ENCODE measurements around the gene LMO3. TPM values are rescaled to one million over a fixed set of nuclear protein-coding genes. Genes with fewer than 3 reads are reported as not detected.

Gene LMO3
- total and polyA plus RNA-seq, 3 donors from 2014 or later, result 1.8 to 2.3 (median 2.0) TPM

DNA sequence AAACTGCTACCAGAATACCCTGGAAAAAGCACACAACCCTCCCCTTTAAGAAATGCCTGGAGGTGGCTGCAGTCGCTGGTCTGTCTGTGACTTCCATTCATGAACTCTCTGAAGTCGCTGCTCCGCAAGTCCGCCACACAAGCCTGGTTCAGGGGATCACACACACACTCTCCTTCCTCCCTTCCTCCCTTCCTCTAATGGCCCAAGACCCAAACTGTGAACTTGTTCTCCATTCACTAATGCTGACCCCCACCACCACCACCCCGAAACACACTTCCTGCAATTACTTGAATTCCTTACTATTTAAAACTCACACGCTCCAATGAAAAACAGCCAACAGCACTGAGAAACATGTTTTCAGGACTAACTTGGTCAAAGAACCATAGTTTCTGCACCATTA, 1.0 kb upstream of the LMO3 start:
- no peak for DNase-seq
- H3K4me1 ChIP-seq, result no peaks in the 10 kb centered on the region
- intact Hi-C loops (cut with DNase I; ENCODE audit: low total_unique reads), result no loop called here
- no peak overlapping the region for H3K27ac ChIP-seq
- H3K27me3 ChIP-seq, result no peaks in the 10 kb centered on the region
- WGBS, 2 donors, result 46 to 55% methylated on average over 6 of the region's 6 CpGs
- H3K36me3 ChIP-seq (ENCODE audit: low read depth, missing control alignments), result no peaks in the 10 kb centered on the region
- TF ChIP-seq POLR2A (IDR thresholded peaks at IDR 0.05), result no peak
- TF ChIP-seq, protein P1, sequence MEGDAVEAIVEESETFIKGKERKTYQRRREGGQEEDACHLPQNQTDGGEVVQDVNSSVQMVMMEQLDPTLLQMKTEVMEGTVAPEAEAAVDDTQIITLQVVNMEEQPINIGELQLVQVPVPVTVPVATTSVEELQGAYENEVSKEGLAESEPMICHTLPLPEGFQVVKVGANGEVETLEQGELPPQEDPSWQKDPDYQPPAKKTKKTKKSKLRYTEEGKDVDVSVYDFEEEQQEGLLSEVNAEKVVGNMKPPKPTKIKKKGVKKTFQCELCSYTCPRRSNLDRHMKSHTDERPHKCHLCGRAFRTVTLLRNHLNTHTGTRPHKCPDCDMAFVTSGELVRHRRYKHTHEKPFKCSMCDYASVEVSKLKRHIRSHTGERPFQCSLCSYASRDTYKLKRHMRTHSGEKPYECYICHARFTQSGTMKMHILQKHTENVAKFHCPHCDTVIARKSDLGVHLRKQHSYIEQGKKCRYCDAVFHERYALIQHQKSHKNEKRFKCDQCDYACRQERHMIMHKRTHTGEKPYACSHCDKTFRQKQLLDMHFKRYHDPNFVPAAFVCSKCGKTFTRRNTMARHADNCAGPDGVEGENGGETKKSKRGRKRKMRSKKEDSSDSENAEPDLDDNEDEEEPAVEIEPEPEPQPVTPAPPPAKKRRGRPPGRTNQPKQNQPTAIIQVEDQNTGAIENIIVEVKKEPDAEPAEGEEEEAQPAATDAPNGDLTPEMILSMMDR (IDR thresholded peaks at IDR 0.05), result no peak
- H3K9me3 ChIP-seq, result no peaks in the 10 kb centered on the region
- no peak overlapping the region for H3K4me3 ChIP-seq

DNA sequence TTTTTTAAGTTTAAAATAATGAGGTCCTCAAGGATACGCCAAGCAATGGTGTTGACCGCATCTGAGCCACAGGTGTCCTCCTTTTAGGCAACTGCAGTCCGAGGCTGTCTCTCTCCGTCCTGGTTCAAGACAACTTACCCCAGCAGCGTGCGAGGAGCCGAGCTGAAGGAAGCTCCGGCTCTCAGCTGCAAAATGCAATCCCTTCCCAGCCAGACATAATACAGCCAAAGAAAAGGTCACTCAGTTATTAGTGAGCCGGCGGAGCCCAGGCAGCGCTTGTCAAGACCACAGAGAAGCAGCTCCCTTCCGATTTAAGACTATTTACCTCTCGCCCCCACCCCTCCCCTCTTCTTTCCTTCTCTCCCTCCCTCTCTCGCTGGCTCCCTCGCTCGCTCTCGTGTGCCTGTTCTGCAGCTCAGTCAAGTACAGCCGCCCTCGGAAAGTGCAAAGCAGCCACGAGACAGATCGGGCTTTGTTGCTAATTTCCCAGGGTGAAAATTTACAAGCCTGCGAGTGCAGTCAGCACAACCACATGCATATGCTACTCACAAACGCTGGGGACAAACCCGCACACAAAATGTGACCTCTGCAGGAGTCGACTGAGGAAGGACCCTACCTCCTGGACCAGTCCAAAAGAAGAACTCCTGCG, 363 bp upstream of the LMO3 start:
- Histone ChIP-seq H3K4me1 (no peaks in the 10 kb centered on the region), H3K36me3 (ENCODE audit: low read depth, missing control alignments) (no peaks in the 10 kb centered on the region), H3K27me3 (no peaks in the 10 kb centered on the region), H3K9me3 (no peaks in the 10 kb centered on the region), H3K27ac (no peak overlapping the region), H3K4me3 (peak overlapping the region; percentile 22 to 50)
- intact Hi-C loops (cut with DNase I; ENCODE audit: low total_unique reads), result no loop called here
- WGBS, 2 donors, result 1% methylated on average over 26 of the region's 26 CpGs
- DNase-seq, result peak; percentile 37
- TF ChIP-seq, protein P1 (IDR thresholded peaks at IDR 0.05), result no peak
- no peak for TF ChIP-seq POLR2A (IDR thresholded peaks at IDR 0.05)

DNA sequence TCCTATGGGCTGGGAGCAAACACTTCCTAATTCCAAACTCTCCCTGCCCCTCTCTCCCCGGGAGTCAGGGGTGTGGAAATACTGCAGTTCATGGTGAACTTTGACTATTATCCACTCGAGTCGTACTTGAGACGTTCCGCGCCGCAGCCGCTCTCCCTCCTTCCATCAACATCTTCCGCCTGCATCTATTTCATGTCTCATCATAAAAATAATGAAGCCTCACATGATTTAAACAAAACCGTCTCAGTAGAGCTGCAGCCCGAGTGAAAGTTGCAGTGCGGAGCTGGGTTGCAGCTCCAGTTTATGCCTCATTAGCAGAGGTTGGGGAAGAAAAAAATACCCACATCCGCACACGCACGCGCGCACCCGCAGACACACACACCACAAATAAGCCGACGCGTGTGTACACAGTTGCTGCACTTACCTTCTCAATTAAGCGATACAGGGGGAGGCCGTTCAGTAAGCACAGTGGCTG, 283 bp downstream of the LMO3 start:
- H3K4me3 ChIP-seq, result peak overlapping the region; percentile 22 to 50
- H3K27me3 ChIP-seq, result no peaks in the 10 kb centered on the region
- TF ChIP-seq POLR2A (IDR thresholded peaks at IDR 0.05), result no peak
- TF ChIP-seq, protein P1 (IDR thresholded peaks at IDR 0.05), result no peak
- H3K4me1 ChIP-seq, result no peaks in the 10 kb centered on the region
- no peaks in the 10 kb centered on the region for H3K36me3 ChIP-seq (ENCODE audit: low read depth, missing control alignments)
- DNase-seq, result no peak
- 1 to 2% methylated on average over 23 of the region's 23 CpGs for WGBS, 2 donors
- H3K9me3 ChIP-seq, result no peaks in the 10 kb centered on the region
- H3K27ac ChIP-seq, result no peak overlapping the region
- intact Hi-C loops (cut with DNase I; ENCODE audit: low total_unique reads), result no loop called here

DNA sequence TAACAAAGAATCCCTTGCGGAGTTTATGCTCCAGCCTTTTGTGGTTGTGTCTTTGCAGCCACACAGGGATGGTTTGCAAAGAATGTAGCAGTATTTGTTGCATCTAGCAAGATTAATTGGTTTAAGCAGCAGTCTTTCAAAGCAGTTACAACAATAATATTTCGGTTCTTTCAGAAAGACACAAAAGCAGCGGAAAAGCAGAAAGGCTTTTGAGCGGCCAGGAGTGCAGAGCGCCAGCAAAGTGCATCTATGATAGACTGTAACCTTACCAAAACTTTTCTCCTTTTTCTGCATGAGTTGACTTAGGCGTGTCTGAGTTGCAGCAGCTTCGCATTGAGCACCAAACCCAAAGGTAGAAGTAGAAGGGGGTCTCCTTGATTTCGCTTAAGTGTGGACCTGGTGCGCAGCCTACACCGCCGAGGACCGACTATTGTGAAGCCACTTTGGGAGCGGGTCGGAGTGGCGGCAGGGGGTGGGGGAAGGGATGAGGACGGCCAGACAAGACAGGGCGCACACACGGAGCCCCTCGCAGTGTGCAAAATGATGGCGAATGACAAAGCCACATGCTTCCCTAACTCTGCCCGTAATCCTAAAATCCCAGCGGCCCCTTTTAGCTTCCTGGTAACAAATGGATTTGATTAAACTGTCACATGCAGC, 1.2 kb downstream of the LMO3 start:
- Histone ChIP-seq H3K4me3 (no peak overlapping the region), H3K27me3 (no peaks in the 10 kb centered on the region), H3K9me3 (no peaks in the 10 kb centered on the region), H3K4me1 (no peaks in the 10 kb centered on the region), H3K27ac (no peak overlapping the region), H3K36me3 (ENCODE audit: low read depth, missing control alignments) (no peaks in the 10 kb centered on the region)
- intact Hi-C loops (cut with DNase I; ENCODE audit: low total_unique reads), result no loop called here
- no peak for TF ChIP-seq POLR2A (IDR thresholded peaks at IDR 0.05)
- TF ChIP-seq, protein P1 (IDR thresholded peaks at IDR 0.05), result no peak
- 29 to 40% methylated on average over 22 of the region's 22 CpGs for WGBS, 2 donors
- DNase-seq, result no peak
